ENCODE results near the gene BLM.
A peak's percentile ranks its signal among the peaks of the same experiment; 100 is the strongest.
"Not testable (repeated sequence)": the region's sequence is repeated elsewhere in the genome, so short reads cannot be mapped to it uniquely, and the experiment has no call there.

BLM gene

GRCh38 chr15:90740545-90740944 lies 23.4 kb downstream of the BLM start:
- DNase-seq, result not testable (repeated sequence)

DNA sequence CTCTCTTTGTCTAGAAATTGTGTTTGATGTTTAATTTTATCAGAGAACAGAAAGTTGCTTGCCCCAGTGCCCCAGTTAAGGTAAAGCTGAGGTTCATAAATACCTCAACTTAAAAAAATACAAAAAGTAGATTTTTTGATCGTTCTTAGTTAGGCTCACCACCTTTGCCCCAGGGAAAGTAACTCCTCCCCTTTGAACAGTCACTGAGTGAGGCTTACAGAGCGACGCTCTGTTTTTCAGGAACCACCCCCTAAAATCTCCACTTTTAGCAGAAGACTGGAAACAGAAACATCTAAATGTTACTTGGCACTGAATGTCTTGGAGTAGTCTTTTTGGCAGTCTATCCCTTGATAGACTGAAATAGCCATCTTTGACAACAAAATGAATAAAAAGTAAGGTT lies 24.9 kb downstream of the BLM start:
- no peak for DNase-seq

DNA sequence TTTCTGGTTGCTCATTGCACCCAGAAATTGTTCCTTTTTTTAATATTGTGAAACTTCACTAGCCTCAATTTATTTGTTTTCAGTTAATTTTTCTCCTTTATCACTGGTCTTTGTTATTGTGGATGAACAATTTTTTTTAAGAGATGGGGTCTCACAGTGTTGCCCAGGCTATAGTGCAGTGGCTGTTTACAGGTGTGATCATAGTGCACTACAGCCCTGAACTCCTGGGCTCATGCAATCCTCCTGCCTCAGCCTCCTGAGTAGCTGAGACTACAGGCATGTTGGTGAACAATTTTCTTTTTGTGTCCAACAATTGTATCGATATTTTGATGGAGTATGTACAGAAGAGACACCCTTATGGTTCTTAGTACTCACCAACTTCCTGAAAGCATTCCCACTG lies 26.3 kb downstream of the BLM start:
- no peak for DNase-seq

- DNase-seq, result no peak
These were observed 27.7 kb downstream of the BLM start for GRCh38 chr15:90744759-90745402.

DNA sequence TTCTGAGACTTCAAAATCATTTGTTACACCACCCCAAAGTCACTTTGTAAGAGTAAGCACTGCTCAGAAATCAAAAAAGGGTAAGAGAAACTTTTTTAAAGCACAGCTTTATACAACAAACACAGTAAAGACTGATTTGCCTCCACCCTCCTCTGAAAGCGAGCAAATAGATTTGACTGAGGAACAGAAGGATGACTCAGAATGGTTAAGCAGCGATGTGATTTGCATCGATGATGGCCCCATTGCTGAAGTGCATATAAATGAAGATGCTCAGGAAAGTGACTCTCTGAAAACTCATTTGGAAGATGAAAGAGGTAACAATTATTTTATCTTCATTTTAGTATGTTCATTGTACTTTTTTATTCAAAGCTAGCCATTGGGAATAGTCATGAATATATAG lies 32.6 kb downstream of the BLM start:
- DNase-seq, result no peak

DNA sequence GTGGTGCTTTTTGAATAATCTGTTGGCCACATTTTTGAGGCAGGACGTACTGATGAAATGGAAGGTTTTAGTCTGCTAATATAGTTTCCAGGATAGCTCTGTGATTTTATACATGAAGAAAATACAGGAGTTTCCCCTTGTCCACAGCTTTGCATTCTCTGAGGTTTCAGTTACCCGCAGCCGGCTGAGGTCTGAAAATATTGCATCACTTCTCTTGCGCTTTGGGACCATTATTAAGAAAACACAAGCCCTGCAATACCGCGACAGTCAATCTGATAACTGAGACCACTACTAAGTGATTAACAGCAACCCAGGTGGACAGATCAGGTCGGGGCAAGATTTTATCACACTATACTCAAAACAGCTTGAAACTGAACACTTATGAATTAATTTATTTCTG lies 33.0 kb downstream of the BLM start:
- DNase-seq, result no peak

GRCh38 chr15:90751300-90751825 lies 34.2 kb downstream of the BLM start:
- no peak for DNase-seq

- no peak for DNase-seq
These were observed 39.8 kb downstream of the BLM start for GRCh38 chr15:90756916-90757315.

GRCh38 chr15:90757461-90757860 lies 40.3 kb downstream of the BLM start:
- DNase-seq, result no peak

- DNase-seq, result no peak
These were observed 43.6 kb downstream of the BLM start for GRCh38 chr15:90760661-90761232.

DNA sequence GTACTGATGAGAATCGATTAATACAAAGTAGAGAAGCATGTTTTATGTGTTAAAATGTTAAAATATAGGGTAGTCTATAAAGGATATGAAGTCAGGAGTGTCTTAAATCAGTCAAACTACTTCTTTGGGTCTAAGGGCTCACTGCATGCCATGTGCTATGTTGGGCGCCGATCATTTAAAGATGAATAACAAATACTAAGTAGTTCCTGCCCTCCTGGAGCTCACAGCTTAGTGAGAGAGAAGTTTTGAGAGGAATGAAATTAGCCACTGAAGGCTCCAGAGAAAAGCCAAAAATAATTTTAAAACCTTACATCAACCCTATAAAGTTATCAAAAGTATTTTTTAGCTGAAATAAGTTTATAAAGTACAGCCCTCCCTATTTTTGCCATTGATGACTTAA lies 44.5 kb downstream of the BLM start:
- DNase-seq, result no peak

GRCh38 chr15:90762109-90762508 lies 45.0 kb downstream of the BLM start:
- no peak for DNase-seq

GRCh38 chr15:90763366-90764099 lies 46.4 kb downstream of the BLM start:
- no peak for DNase-seq

DNA sequence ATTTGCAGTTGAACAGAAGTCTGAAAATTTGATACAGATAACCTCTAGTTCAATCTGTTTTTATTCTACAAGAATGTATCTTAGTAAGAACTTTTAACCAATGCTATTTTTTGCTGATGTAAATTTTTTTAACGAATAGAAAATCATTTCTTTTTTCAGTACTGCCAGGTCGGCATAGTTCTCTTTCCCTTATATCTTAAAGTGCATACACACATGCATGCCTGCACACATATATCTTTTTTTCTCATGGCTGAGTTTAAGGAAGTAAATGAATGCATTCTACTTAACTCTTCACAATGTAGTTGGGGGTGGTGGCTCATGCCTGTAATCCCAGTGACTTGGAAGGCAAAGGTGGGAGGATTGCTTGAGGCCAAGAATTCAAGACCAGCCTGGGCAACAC lies 48.4 kb downstream of the BLM start:
- DNase-seq, result no peak

GRCh38 chr15:90765966-90766365 lies 48.8 kb downstream of the BLM start:
- DNase-seq, result peak; percentile 44

DNA sequence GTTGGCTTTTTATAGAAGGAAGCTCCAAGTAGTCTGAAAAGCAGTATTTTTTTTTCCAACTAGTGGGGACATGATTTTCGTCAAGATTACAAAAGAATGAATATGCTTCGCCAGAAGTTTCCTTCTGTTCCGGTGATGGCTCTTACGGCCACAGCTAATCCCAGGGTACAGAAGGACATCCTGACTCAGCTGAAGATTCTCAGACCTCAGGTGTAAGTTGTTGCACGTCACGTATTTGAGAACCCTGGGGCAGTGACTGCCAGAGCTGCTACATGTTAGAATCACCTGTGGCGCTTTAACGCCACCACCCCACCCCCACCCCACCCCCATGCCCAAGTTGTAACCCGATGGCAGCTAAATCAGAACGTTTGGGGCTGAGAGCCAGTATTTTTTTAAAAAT lies 52.2 kb downstream of the BLM start:
- DNase-seq, result no peak

- no peak for DNase-seq
These were observed 56.3 kb downstream of the BLM start for GRCh38 chr15:90773485-90773884.

GRCh38 chr15:90774731-90775514 lies 57.8 kb downstream of the BLM start:
- peak; percentile 83 for DNase-seq

DNA sequence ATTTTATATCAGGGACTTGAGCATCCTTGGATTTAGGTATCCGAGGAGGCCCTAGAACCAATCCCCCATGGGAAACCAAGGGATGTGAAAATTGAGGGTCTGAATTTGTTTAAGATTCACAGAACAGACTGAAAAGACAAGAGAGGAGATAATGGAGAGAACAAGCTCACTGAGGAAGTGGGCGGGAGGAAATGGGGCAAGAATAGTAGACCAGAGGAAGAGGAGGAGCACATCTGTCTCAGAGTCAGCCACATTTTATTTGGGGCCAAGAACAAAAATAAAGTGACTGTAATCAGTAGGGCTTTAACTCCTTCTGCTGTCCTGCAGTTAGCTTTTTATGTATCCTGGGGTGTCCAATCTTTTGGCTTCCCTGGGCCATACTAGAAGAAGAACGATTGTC lies 63.8 kb downstream of the BLM start:
- DNase-seq, result no peak

DNA sequence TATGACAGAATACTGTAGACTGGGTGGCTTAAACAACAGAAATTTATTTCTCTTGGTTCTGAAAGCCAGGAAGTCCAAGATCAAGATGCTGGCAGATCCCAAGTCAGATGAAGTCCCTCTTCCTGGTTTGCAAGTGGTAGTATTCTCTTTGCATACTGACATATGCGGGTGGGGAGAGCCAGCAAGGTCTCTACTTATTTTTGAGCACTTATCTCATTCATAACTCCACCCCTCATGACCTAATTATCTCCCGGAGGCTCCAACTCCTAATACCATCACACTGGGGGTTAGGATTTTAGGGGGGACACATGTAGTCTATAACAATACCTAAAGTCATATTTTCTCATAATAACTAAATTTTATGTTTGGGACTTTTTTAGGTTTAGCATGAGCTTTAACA lies 65.3 kb downstream of the BLM start:
- DNase-seq, result no peak

- DNase-seq, result no peak
These were observed 70.7 kb downstream of the BLM start for GRCh38 chr15:90787881-90788280.

DNA sequence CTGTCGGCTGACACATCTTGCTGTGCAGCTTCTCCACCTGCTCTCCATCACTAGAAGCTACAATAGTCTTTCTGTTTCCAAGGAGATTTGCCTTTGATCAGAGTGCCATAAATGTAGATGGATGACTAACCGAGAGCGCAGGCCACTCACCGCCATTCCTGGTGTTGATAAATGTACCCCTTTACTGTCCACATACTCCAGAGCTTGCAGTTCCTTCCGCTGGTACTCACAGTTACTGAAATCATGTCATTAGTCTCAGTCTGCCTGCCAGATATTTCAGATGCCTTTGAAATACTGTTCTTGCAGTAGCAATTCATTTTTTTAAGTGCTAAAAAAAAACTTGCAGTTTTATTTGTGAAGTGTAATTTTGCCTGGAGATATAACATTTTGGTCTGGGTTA lies 72.3 kb downstream of the BLM start:
- peak; percentile 67 for DNase-seq

- DNase-seq, result no peak
These were observed 72.9 kb downstream of the BLM start for GRCh38 chr15:90790057-90790456.

Measured in fibroblast of upper back skin (primary cell).